OCI-LY7 (cell line): ENCODE results near the gene ARF4. TPM values are rescaled to one million over a fixed set of nuclear protein-coding genes. Genes with fewer than 3 reads are reported as not detected.

ENCODE experiments used
- BruUV-seq: library from RNA; stranded (reverse); fragments of 400-500 nt; replicated peaks from 2 replicates; lab custom pipeline; 2021; lab: Mats Ljungman, UMichigan
- CTCF ChIA-PET: fragments of 300-600 bp; sonication (Branson Sonifier 250); formaldehyde crosslinking; loops from one replicate; lab custom pipeline; 2022; ENCODE audit warnings: antibody characterized with exemption; ENCODE audit not compliant: unreplicated experiment; lab: Charles Lee
- POLR2A ChIA-PET: fragments of 300-600 bp; sonication (Branson Sonifier 250); formaldehyde crosslinking; loops from one replicate; lab custom pipeline; 2022; ENCODE audit warnings: antibody characterized with exemption; lab: Charles Lee
- DNase-seq: peaks from one replicate; pipeline ENCODE4 v3.0.0-alpha.2; 2015; ENCODE audit warnings: low spot score
- H2AFZ ChIP-seq: fragments of 200-600 bp; sonication (generic), shearing (Covaris generic); 2 replicates; pipeline ENCODE4 v1.6.1; 2014; ENCODE audit warnings: mild to moderate bottlenecking, antibody characterized with exemption, low read length, moderate library complexity
- H3K27ac ChIP-seq: fragments of 200-600 bp; sonication (generic); 2 replicates; pipeline ENCODE4 v1.5.1; 2014; ENCODE audit warnings: mixed run types, low read depth, mild to moderate bottlenecking, moderate library complexity, low read length, inconsistent platforms; ENCODE audit not compliant: poor library complexity, severe bottlenecking
- H3K36me3 ChIP-seq: fragments of 200-600 bp; sonication (generic); 2 replicates; pipeline ENCODE4 v1.6.1; 2014; ENCODE audit warnings: mild to moderate bottlenecking, antibody characterized with exemption, low read length, moderate library complexity, mixed read lengths; ENCODE audit not compliant: insufficient read depth
- H3K4me1 ChIP-seq: fragments of 200-600 bp; sonication (generic); 2 replicates; pipeline ENCODE4 v1.5.1; 2014; ENCODE audit warnings: mild to moderate bottlenecking, low read length; ENCODE audit not compliant: insufficient read depth, poor library complexity, severe bottlenecking
- H3K4me2 ChIP-seq: fragments of 200-600 bp; sonication (generic); 2 replicates; pipeline ENCODE4 v1.6.1; 2014; ENCODE audit warnings: mild to moderate bottlenecking, low read length
- H3K4me3 ChIP-seq: fragments of 200-600 bp; sonication (generic); 2 replicates; pipeline ENCODE4 v1.5.1; 2014; ENCODE audit warnings: mild to moderate bottlenecking, low read depth, low read length; ENCODE audit not compliant: poor library complexity, severe bottlenecking
- H3K79me2 ChIP-seq: fragments of 200-600 bp; sonication (generic); 2 replicates; pipeline ENCODE4 v1.6.1; 2016; ENCODE audit warnings: low read depth, mild to moderate bottlenecking, low read length, moderate library complexity, mixed read lengths; ENCODE audit not compliant: insufficient read depth
- H3K9me2 ChIP-seq: fragments of 200-600 bp; sonication (generic); 2 replicates; pipeline ENCODE4 v1.6.1; 2016; ENCODE audit warnings: mild to moderate bottlenecking, low read length, mixed read lengths; ENCODE audit not compliant: insufficient read depth
- H3K9me3 ChIP-seq: fragments of 200-600 bp; sonication (generic); 2 replicates; pipeline ENCODE4 v1.6.1; 2014; ENCODE audit warnings: mild to moderate bottlenecking, mixed run types, low read length, mixed read lengths
- H4K20me1 ChIP-seq: fragments of 200-600 bp; sonication (generic); 2 replicates; pipeline ENCODE4 v1.6.1; 2014; ENCODE audit warnings: mild to moderate bottlenecking, antibody characterized with exemption, low read length, moderate library complexity, mixed read lengths; ENCODE audit not compliant: insufficient read depth
- CTCF ChIP-seq: fragments of 200-600 bp; sonication (generic); conservative IDR thresholded peaks from 2 replicates; pipeline ENCODE4 v1.5.1; 2014; ENCODE audit warnings: mild to moderate bottlenecking, antibody characterized with exemption, low read length, moderate library complexity, mixed read lengths
- EZH2phosphoT487 ChIP-seq: fragments of 200-600 bp; sonication (generic); IDR thresholded peaks from 2 replicates; pipeline ENCODE4 v1.6.1; 2018; ENCODE audit warnings: low read depth, borderline replicate concordance, mild to moderate bottlenecking, mixed run types, antibody characterized with exemption, low read length, moderate library complexity, mixed read lengths
- intact Hi-C: fragments of 100-400 bp; cut with micrococcal nuclease; formaldehyde crosslinking; loops from one replicate; pipeline ENCODE4 v1.10.0; 2022; ENCODE audit not compliant: unreplicated experiment
- small RNA-seq: library from RNA; depleted of rRNA; stranded (forward); fragments of <200 nt; gene quantifications from one replicate; pipeline ENCODE3, GENCODE V24; 2014
- total RNA-seq, 2 experiments: library from RNA; depleted of rRNA in 1 of 2; stranded (reverse); fragments of >200 nt in 1 of 2; shearing (Covaris generic) in 1 of 2; gene quantifications; 2 replicates each; pipeline ENCODE4 v1.2.3, GENCODE V29; 2014 to 2022

ARF4 gene
- total RNA-seq, 2 experiments from 2014 or later, result 34.9 to 58.0 TPM

GRCh38 chr3:57530071-57530608 lies 67.0 kb downstream of the ARF4 start:
- intact Hi-C loops, result no loop called here
- Histone ChIP-seq H3K27ac (no peak overlapping the region), H2AFZ (no peak overlapping the region), H4K20me1 (no peaks in the 10 kb centered on the region), H3K9me2 (no peaks in the 10 kb centered on the region), H3K79me2 (no peaks in the 10 kb centered on the region), H3K4me2 (no peak overlapping the region), H3K4me1 (no peaks in the 10 kb centered on the region), H3K9me3 (no peaks in the 10 kb centered on the region), H3K36me3 (no peaks in the 10 kb centered on the region), H3K4me3 (no peak overlapping the region)
- TF ChIP-seq CTCF (no peak), EZH2phosphoT487 (no peak)
- DNase-seq, result no peak
- no TSS peak for BruUV-seq
- ChIA-PET CTCF (no interaction called here), POLR2A (no interaction called here)

Small RNA genes lying within 50 kb of the gene (small RNA-seq; reads per million reads assigned to genes)
- gene RNU6-108P, result not detected
- not detected for gene RNU6-483P
- 0.21 reads per million for gene RNU6ATAC26P

Other genes with a start within 250 kb of the ARF4 start
- gene DNAH12, start 53.0 kb downstream of the ARF4 start, total RNA-seq (2014; rRNA removed; shearing (Covaris generic)), result not detected in 2 replicates
- gene DNAH12, start 53.0 kb downstream of the ARF4 start, total RNA-seq (2022), result 0.21 TPM in 1 of 2 replicates, not detected in the other
- gene PDE12, start 41.1 kb downstream of the ARF4 start, total RNA-seq (2014; rRNA removed; shearing (Covaris generic)), result 15.2 and 19.3 TPM in 2 replicates
- gene PDE12, start 41.1 kb downstream of the ARF4 start, total RNA-seq (2022), result 25.6 and 29.7 TPM in 2 replicates
- gene DENND6A, start 95.7 kb upstream of the ARF4 start, total RNA-seq (2014; rRNA removed; shearing (Covaris generic)), result 15.9 and 25.5 TPM in 2 replicates
- 30.0 and 34.6 TPM in 2 replicates for gene DENND6A, start 95.7 kb upstream of the ARF4 start, total RNA-seq (2022)
- gene SLMAP, start 159.0 kb upstream of the ARF4 start, total RNA-seq (2014; rRNA removed; shearing (Covaris generic)), result 39.1 and 41.6 TPM in 2 replicates
- 68.4 and 71.3 TPM in 2 replicates for gene SLMAP, start 159.0 kb upstream of the ARF4 start, total RNA-seq (2022)